Gastrocnemius medialis (tissue), 4 donors: ENCODE data around the gene LPCAT2.

Experiments used
- POLR2A ChIP-seq, 2 donors: fragments of 450-650 bp; IDR thresholded peaks; one replicate each; pipeline ENCODE4 v1.6.1; 2017; ENCODE audit warnings: antibody characterized with exemption in 2 of 2, mild to moderate bottlenecking in 2 of 2, moderate library complexity in 2 of 2
- TF ChIP-seq, protein P1 (sequence below), 5 experiments: fragments of 450-650 bp in 3 of 5; fragments of 200-600 bp in 2 of 5; sonication (generic) in 2 of 5; IDR thresholded peaks in 4 of 5; conservative IDR thresholded peaks in 1 of 5; 1 replicate in 4 of 5; 2 replicates in 1 of 5; pipeline ENCODE4 v1.5.1; 2016 to 2019; ENCODE audit warnings: antibody characterized with exemption in 5 of 5, mild to moderate bottlenecking in 3 of 5, moderate library complexity in 3 of 5

DNA sequence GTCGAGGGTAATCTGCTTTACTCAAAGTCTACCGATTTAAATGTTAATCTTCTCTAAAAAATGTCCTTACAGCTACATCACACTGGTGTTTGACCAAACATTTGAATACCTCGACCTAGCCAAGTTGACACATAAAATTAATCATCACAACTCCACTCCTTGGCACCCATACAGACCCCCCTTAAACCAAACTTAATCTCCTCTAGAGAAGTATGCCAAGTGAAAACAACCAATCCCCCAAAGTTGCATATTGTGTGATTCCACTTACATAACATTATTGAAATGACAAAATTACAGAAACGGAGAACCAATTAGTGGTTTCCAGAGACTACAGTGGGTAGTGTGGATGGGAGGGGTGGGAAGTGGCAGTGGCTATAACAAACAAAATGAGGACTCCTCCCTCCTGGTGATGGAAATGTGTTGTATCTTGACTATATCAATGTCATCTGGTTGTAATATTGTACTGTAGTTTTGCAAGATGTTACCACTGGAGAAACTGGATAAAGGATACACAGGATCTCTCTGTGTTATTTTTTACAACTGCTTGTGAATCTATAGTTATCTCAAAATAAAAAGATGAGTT lies 97.0 kb downstream of the LPCAT2 start:
- TF ChIP-seq, protein P1, sequence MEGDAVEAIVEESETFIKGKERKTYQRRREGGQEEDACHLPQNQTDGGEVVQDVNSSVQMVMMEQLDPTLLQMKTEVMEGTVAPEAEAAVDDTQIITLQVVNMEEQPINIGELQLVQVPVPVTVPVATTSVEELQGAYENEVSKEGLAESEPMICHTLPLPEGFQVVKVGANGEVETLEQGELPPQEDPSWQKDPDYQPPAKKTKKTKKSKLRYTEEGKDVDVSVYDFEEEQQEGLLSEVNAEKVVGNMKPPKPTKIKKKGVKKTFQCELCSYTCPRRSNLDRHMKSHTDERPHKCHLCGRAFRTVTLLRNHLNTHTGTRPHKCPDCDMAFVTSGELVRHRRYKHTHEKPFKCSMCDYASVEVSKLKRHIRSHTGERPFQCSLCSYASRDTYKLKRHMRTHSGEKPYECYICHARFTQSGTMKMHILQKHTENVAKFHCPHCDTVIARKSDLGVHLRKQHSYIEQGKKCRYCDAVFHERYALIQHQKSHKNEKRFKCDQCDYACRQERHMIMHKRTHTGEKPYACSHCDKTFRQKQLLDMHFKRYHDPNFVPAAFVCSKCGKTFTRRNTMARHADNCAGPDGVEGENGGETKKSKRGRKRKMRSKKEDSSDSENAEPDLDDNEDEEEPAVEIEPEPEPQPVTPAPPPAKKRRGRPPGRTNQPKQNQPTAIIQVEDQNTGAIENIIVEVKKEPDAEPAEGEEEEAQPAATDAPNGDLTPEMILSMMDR (IDR thresholded peaks at IDR 0.05 in 4 of 5, conservative IDR thresholded peaks at IDR 0.05 in 1 of 5), result no peak
- TF ChIP-seq POLR2A (IDR thresholded peaks at IDR 0.05), result no peak
